Measurements from ENCODE around the gene OR6K6.

The OR6K6 gene

GRCh38 chr1:158754420-158754819, at the start of gene OR6K6:
Gene OR6K6 (plus strand): TSS chr1:158754720. CDS start chr1:158754888, 168 bp downstream.
- DNase-seq (ENCODE audit: low spot score), result no peak

- DNase-seq (ENCODE audit: low spot score), result no peak
These were observed 48.4 kb upstream of the OR6K6 start for GRCh38 chr1:158706096-158706495.

GRCh38 chr1:158711098-158711497, 43.4 kb upstream of the OR6K6 start:
- no peak for DNase-seq (ENCODE audit: low spot score)

- DNase-seq (ENCODE audit: low spot score), result no peak
These were observed 39.8 kb upstream of the OR6K6 start for GRCh38 chr1:158714754-158715153.

GRCh38 chr1:158716335-158716734, 38.2 kb upstream of the OR6K6 start:
- DNase-seq (ENCODE audit: low spot score), result no peak

- no peak for DNase-seq (ENCODE audit: low spot score)
These were observed 37.2 kb upstream of the OR6K6 start for GRCh38 chr1:158717344-158717743.

GRCh38 chr1:158719664-158720063, 34.9 kb upstream of the OR6K6 start:
- DNase-seq (ENCODE audit: low spot score), result no peak

GRCh38 chr1:158720620-158721019, 33.9 kb upstream of the OR6K6 start, which contains the start of gene OR6K3:
Gene OR6K3 (minus strand): TSS chr1:158720720. CDS start chr1:158718115, 2,605 bp downstream.
- DNase-seq (ENCODE audit: low spot score), result no peak

- no peak for DNase-seq (ENCODE audit: low spot score)
These were observed 30.1 kb upstream of the OR6K6 start for GRCh38 chr1:158724442-158724841.

GRCh38 chr1:158728510-158729225, 25.9 kb upstream of the OR6K6 start:
- no peak for DNase-seq (ENCODE audit: low spot score)

- no peak for DNase-seq (ENCODE audit: low spot score)
These were observed 24.1 kb upstream of the OR6K6 start for GRCh38 chr1:158730453-158730852.

- no peak for DNase-seq (ENCODE audit: low spot score)
These were observed 22.8 kb upstream of the OR6K6 start for GRCh38 chr1:158731707-158732106.

- no peak for DNase-seq (ENCODE audit: low spot score)
These were observed 22.0 kb upstream of the OR6K6 start for GRCh38 chr1:158732524-158732923.

- no peak for DNase-seq (ENCODE audit: low spot score)
These were observed 18.7 kb upstream of the OR6K6 start for GRCh38 chr1:158735848-158736247.

GRCh38 chr1:158752155-158752712, 2.3 kb upstream of the OR6K6 start:
- no peak for DNase-seq (ENCODE audit: low spot score)

- no peak for DNase-seq (ENCODE audit: low spot score)
These were observed 17.7 kb downstream of the OR6K6 start, which contains the start of gene OR6N1 for GRCh38 chr1:158771950-158772866. Gene OR6N1 (minus strand): TSS chr1:158772195. CDS start chr1:158766682, 5,513 bp downstream.

- no peak for DNase-seq (ENCODE audit: low spot score)
These were observed 26.6 kb downstream of the OR6K6 start, which contains the start of gene OR6N2 for GRCh38 chr1:158781104-158781503. Gene OR6N2 (minus strand): TSS chr1:158781204. CDS start chr1:158777635, 3,569 bp downstream.

- DNase-seq (ENCODE audit: low spot score), result no peak
These were observed 39.1 kb downstream of the OR6K6 start for GRCh38 chr1:158793604-158794003.

- DNase-seq (ENCODE audit: low spot score), result no peak
These were observed 39.7 kb downstream of the OR6K6 start for GRCh38 chr1:158794247-158794646.

- no peak for DNase-seq (ENCODE audit: low spot score)
These were observed 44.0 kb downstream of the OR6K6 start for GRCh38 chr1:158798531-158798930.

- no peak for DNase-seq (ENCODE audit: low spot score)
These were observed 45.2 kb downstream of the OR6K6 start for GRCh38 chr1:158799689-158800088.

- DNase-seq (ENCODE audit: low spot score), result no peak
These were observed 46.0 kb downstream of the OR6K6 start for GRCh38 chr1:158800526-158800925.
